B cell (primary cell): ENCODE results near the gene PLPP4.

ENCODE experiments used
- EZH2 ChIP-seq: IDR thresholded peaks from 2 replicates; pipeline ENCODE4 v1.6.1; 2012; ENCODE audit warnings: borderline replicate concordance, low read depth, mild to moderate bottlenecking, moderate library complexity, low read length; ENCODE audit not compliant: insufficient read depth, poor library complexity, severe bottlenecking
- TF ChIP-seq, protein P1 (sequence below): fragments of 200-600 bp; IDR thresholded peaks from one replicate; pipeline ENCODE4 v1.8.0; 2022; ENCODE audit warnings: antibody characterized with exemption, mild to moderate bottlenecking

DNA sequence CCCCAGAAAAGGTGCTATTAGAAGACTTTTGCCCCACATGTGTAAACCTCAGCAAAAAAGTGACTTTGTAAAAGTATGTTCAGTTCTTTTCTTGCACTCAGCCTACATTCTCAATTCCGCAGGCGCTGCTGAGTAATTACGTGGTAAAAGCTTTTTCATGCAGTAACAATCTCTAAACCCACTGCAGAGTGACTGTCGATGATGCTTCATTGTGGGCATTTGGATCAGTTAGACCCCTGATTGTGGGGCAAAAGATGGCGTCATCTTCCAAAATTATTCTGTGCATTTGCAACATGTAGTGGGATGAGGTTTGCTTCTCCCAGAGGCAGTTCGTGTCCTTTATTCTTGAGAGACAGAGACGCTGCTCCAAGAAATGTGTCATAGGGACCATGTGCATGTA is 85.6 kb downstream of the PLPP4 start:
- TF ChIP-seq, protein P1, sequence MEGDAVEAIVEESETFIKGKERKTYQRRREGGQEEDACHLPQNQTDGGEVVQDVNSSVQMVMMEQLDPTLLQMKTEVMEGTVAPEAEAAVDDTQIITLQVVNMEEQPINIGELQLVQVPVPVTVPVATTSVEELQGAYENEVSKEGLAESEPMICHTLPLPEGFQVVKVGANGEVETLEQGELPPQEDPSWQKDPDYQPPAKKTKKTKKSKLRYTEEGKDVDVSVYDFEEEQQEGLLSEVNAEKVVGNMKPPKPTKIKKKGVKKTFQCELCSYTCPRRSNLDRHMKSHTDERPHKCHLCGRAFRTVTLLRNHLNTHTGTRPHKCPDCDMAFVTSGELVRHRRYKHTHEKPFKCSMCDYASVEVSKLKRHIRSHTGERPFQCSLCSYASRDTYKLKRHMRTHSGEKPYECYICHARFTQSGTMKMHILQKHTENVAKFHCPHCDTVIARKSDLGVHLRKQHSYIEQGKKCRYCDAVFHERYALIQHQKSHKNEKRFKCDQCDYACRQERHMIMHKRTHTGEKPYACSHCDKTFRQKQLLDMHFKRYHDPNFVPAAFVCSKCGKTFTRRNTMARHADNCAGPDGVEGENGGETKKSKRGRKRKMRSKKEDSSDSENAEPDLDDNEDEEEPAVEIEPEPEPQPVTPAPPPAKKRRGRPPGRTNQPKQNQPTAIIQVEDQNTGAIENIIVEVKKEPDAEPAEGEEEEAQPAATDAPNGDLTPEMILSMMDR: no peak
- no peak for TF ChIP-seq EZH2
